Smooth muscle cell (in vitro differentiated cells): Measurements from ENCODE around the gene PITPNM2. TPM values are rescaled to one million over a fixed set of nuclear protein-coding genes. Genes with fewer than 3 reads are reported as not detected.
"Not testable (repeated sequence)": the region's sequence is repeated elsewhere in the genome, so short reads cannot be mapped to it uniquely, and the experiment has no call there.

Source experiments
- DNase-seq: peaks from one replicate; lab custom pipeline; 2025; ENCODE audit not compliant: unreplicated experiment; lab: John Stamatoyannopoulos, UW
- H2AFZ ChIP-seq: fragments of 200-600 bp; sonication (generic); 2 replicates; pipeline ENCODE4 v1.6.0; 2016; ENCODE audit warnings: antibody characterized with exemption, low read depth, mild to moderate bottlenecking
- H3F3A ChIP-seq: fragments of 200-600 bp; sonication (generic); 2 replicates; pipeline ENCODE4 v1.6.0; 2017; ENCODE audit warnings: antibody characterized with exemption, low read depth
- H3K27ac ChIP-seq: fragments of 200-600 bp; sonication (generic); 2 replicates; pipeline ENCODE4 v1.5.1; 2016; ENCODE audit warnings: low read depth, mild to moderate bottlenecking
- H3K27me3 ChIP-seq: fragments of 200-600 bp; sonication (generic); 2 replicates; pipeline ENCODE4 v1.6.1; 2016; ENCODE audit warnings: low read depth, mild to moderate bottlenecking
- H3K36me3 ChIP-seq: fragments of 200-600 bp; sonication (generic); 2 replicates; pipeline ENCODE4 v1.5.1; 2016; ENCODE audit warnings: low read depth
- H3K4me1 ChIP-seq: fragments of 200-600 bp; sonication (generic); 2 replicates; pipeline ENCODE4 v1.5.1; 2016; ENCODE audit warnings: low read depth
- H3K4me2 ChIP-seq: fragments of 200-600 bp; sonication (generic); 2 replicates; pipeline ENCODE4 v1.6.0; 2016; ENCODE audit warnings: mild to moderate bottlenecking
- H3K4me3 ChIP-seq: fragments of 200-600 bp; sonication (generic); 2 replicates; pipeline ENCODE4 v1.5.1; 2016; ENCODE audit warnings: mild to moderate bottlenecking
- H3K79me2 ChIP-seq: fragments of 200-600 bp; sonication (generic); 2 replicates; pipeline ENCODE4 v1.6.0; 2016; ENCODE audit warnings: low read depth, mild to moderate bottlenecking
- H3K9ac ChIP-seq: fragments of 200-600 bp; sonication (generic); 2 replicates; pipeline ENCODE4 v1.6.0; 2016; ENCODE audit warnings: low read depth
- H3K9me3 ChIP-seq: fragments of 200-600 bp; sonication (generic); replicated peaks from 2 replicates; pipeline ENCODE4 v1.5.1; 2016; ENCODE audit warnings: low read depth
- H4K20me1 ChIP-seq: fragments of 200-600 bp; sonication (generic); 2 replicates; pipeline ENCODE4 v1.6.0; 2016; ENCODE audit warnings: low read depth
- CTCF ChIP-seq: fragments of 200-600 bp; sonication (generic); IDR thresholded peaks from 2 replicates; pipeline ENCODE4 v1.5.1; 2017; ENCODE audit warnings: borderline replicate concordance, mild to moderate bottlenecking, antibody characterized with exemption; ENCODE audit not compliant: insufficient read depth, poor library complexity, severe bottlenecking
- WGBS: methylation state at CpG from one replicate; pipeline ENCODE4 v1.1.7; 2016; ENCODE audit warnings: low lambda C conversion rate; 5-methylcytosine and 5-hydroxymethylcytosine counted together
- polyA plus RNA-seq: library from polyadenylated mRNA; unstranded; fragments of >200 nt; fragmentation: Nextera tagmentation; extraction: Ambion mirVana; gene quantifications from 2 replicates; pipeline ENCODE4 v1.2.1, GENCODE V29; 2016
- total RNA-seq: library from RNA; depleted of rRNA; stranded (reverse); fragments of >200 nt; gene quantifications from 2 replicates; pipeline ENCODE4 v1.2.3, GENCODE V29; 2014

The PITPNM2 gene
- total and polyA plus RNA-seq, 2 experiments from 2014 or later: 1.3 to 1.7 TPM

- DNase-seq: no peak
- no peak for TF ChIP-seq CTCF
- no peak overlapping the region for H2AFZ ChIP-seq
- H3K27ac ChIP-seq: no peak overlapping the region
- H3K9ac ChIP-seq: no peak overlapping the region
- no peaks in the 10 kb centered on the region for H3K36me3 ChIP-seq
- no peaks in the 10 kb centered on the region for H3F3A ChIP-seq
- no peak overlapping the region for H3K4me3 ChIP-seq
- H3K4me2 ChIP-seq: no peak overlapping the region
- H3K79me2 ChIP-seq: no peaks in the 10 kb centered on the region
- 91% methylated on average over 4 of the region's 4 CpGs for WGBS
- no peaks in the 10 kb centered on the region for H3K27me3 ChIP-seq
- no peaks in the 10 kb centered on the region for H3K9me3 ChIP-seq
- no peaks in the 10 kb centered on the region for H4K20me1 ChIP-seq
- H3K4me1 ChIP-seq: peaks cover 3% of the 10 kb centered on the region
These were observed 46.1 kb downstream of the PITPNM2 start for GRCh38 chr12:123104809-123105208.

DNA sequence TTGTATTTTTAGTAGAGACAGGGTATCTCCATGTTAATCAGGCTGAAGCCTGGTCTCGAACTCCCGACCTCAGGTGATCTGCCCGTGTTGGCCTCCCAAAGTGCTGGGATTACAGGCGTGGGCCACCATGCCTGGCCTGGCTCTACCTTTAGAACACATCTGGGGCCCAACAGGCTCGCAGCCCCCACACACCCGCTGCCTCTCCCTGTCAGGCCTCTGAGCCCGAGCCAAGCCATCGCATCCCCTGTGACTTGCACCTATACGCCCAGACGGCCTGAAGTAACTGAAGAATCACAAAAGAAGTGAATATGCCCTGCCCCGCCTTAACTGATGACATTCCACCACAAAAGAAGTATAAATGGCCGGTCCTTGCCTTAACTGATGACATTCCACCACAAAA, 46.8 kb downstream of the PITPNM2 start:
- not testable (repeated sequence) for H3F3A ChIP-seq, H3K9ac ChIP-seq, H3K4me1 ChIP-seq, H4K20me1 ChIP-seq, H2AFZ ChIP-seq, H3K79me2 ChIP-seq, DNase-seq, H3K4me3 ChIP-seq, H3K9me3 ChIP-seq, H3K27ac ChIP-seq, H3K36me3 ChIP-seq, H3K27me3 ChIP-seq, H3K4me2 ChIP-seq
- WGBS: 93% methylated on average over 12 of the region's 12 CpGs

- DNase-seq: no peak
- Histone ChIP-seq H3K27ac (no peak overlapping the region), H3K27me3 (no peaks in the 10 kb centered on the region), H3K4me1 (peaks cover 3% of the 10 kb centered on the region), H3F3A (no peaks in the 10 kb centered on the region), H3K36me3 (no peaks in the 10 kb centered on the region), H3K9ac (no peak overlapping the region), H3K79me2 (no peaks in the 10 kb centered on the region), H3K9me3 (no peaks in the 10 kb centered on the region), H3K4me3 (no peak overlapping the region), H4K20me1 (peaks cover 4% of the 10 kb centered on the region), H2AFZ (no peak overlapping the region), H3K4me2 (no peak overlapping the region)
- 80% methylated on average over 5 of the region's 5 CpGs for WGBS
- no peak for TF ChIP-seq CTCF
These were observed 47.9 kb downstream of the PITPNM2 start for GRCh38 chr12:123102781-123103503.

- H3K27ac ChIP-seq: no peak overlapping the region
- peaks cover 10% of the 10 kb centered on the region for H4K20me1 ChIP-seq
- H3K36me3 ChIP-seq: no peaks in the 10 kb centered on the region
- no peak overlapping the region for H3K4me2 ChIP-seq
- H3K4me3 ChIP-seq: no peak overlapping the region
- no peak for DNase-seq
- H3K9ac ChIP-seq: no peak overlapping the region
- H3K9me3 ChIP-seq: no peaks in the 10 kb centered on the region
- WGBS: 76% methylated on average over 2 of the region's 2 CpGs
- peaks cover 3% of the 10 kb centered on the region for H3K4me1 ChIP-seq
- H3F3A ChIP-seq: no peaks in the 10 kb centered on the region
- no peak for TF ChIP-seq CTCF
- H3K27me3 ChIP-seq: no peaks in the 10 kb centered on the region
- H2AFZ ChIP-seq: no peak overlapping the region
- H3K79me2 ChIP-seq: no peaks in the 10 kb centered on the region
These were observed 48.5 kb downstream of the PITPNM2 start for GRCh38 chr12:123102366-123102765.
